G401 (cell line): ENCODE data around the gene PGK2. TPM values are rescaled to one million over a fixed set of nuclear protein-coding genes. Genes with fewer than 3 reads are reported as not detected.

ENCODE experiments used
- DNase-seq: peaks from one replicate; pipeline ENCODE4 v3.0.0-alpha.2; 2015; ENCODE audit warnings: low spot score
- in situ Hi-C: cut with HindIII; loops from 2 replicates; pipeline ENCODE4 v1.10.0; 2016; ENCODE audit warnings: low sequenced_read_pairs, mixed read lengths
- total RNA-seq: library from RNA; depleted of rRNA; stranded (reverse); fragments of >200 nt; shearing (Covaris generic); gene quantifications from 2 replicates; pipeline ENCODE4 v1.2.3, GENCODE V29; 2014; rRNA removed

PGK2 gene
- total RNA-seq, 1 experiment from 2014 or later = not detected

DNA sequence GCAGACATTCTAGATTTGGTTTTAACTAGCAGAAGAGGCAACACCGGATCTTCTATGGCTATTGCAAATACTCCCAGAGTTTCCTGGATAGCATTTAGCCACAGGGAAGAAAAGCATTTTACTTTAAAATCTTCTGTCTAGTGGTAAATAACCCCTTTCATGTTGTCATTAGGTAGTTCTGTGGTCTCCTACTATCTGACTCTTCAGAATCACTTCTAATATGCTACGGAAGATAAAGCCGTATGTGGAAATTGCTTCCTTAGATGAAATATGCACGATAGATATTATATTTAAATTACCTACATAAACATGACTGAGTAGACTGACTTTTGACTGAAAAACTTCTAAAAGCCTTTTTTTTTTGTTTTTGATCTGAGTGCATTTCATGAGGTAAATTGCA is 43.7 kb downstream of the PGK2 start:
- in situ Hi-C loops = no loop called here
- DNase-seq = no peak

DNA sequence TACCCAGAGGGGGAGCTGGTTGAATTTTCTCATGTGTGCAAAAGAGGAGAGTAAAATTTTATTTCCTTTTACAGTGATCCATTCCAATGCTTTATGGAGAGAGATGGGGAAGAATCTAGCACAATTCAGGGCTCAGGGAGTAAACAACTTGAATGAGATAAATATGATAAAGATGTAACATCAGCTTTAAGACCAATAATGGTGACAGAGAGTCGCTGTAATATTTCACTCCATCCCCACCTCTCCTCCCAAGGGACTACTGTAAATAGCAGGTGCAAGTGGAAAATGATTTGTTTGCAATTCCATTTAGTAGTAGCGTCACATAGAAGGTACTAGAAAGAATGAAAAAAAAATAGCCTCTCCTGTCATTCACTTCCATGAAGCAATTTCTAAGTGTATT is 47.7 kb downstream of the PGK2 start:
- in situ Hi-C loops = no loop called here
- DNase-seq = no peak

DNA sequence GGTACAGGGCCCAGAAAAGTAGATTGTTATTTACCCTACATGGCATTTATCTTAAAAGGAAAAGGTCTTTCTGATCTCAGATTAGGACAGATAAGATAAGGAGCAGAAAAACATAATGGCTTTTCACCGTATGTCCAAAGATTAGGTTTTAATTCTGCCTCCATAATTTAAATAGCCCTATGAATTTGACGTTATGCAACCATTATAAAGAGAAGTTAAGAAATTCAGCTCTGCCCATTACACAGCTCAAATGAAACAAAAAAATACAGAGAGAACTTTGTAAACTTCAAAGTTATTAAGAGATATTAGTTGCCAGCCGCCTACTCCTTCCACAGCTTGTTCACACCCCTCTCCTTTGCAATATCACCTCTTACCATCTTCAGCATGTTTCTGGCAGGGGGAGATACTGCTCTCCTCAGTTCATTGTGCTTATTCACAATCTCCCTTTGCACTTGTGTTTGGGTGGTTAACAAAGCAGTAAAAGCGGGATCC is 51.0 kb downstream of the PGK2 start:
- no peak for DNase-seq
- in situ Hi-C loops = no loop called here

Other genes starting within 250 kb of the PGK2 start
- gene C6orf141, start 236.6 kb downstream of the PGK2 start, total RNA-seq = 0.17 TPM in 1 of 2 replicates, not detected in the other
- gene RHAG, start 150.4 kb downstream of the PGK2 start, total RNA-seq = not detected in 2 replicates
- gene CRISP2, start 73.7 kb downstream of the PGK2 start, total RNA-seq = not detected in 2 replicates
- gene CRISP3, start 42.9 kb downstream of the PGK2 start, total RNA-seq = not detected in 2 replicates
- not detected in 2 replicates for gene CRISP1, start 79.2 kb upstream of the PGK2 start, total RNA-seq
- gene DEFB114, start 176.9 kb upstream of the PGK2 start, total RNA-seq = not detected in 2 replicates
- not detected in 2 replicates for gene DEFB113, start 182.3 kb upstream of the PGK2 start, total RNA-seq
- not detected in 2 replicates for gene DEFB110, start 234.7 kb upstream of the PGK2 start, total RNA-seq